Spleen (tissue), 7 donors: ENCODE data around the gene CRYZ.

Experiments used
- POLR2A ChIP-seq, 3 donors: fragments of 450-650 bp; IDR thresholded peaks; one replicate each; pipeline ENCODE4 v1.5.1; 2017; ENCODE audit warnings: antibody characterized with exemption in 3 of 3, mild to moderate bottlenecking in 1 of 3
- POLR2AphosphoS5 ChIP-seq, 3 donors: sonication (generic); formaldehyde crosslinking; IDR thresholded peaks; one replicate each; pipeline ENCODE4 v1.5.1; 2017; ENCODE audit warnings: antibody characterized with exemption in 3 of 3
- TF ChIP-seq, protein P1 (sequence below), 11 experiments: fragments of 200-600 bp in 7 of 11; fragments of 450-650 bp in 4 of 11; sonication (generic) in 4 of 11; IDR thresholded peaks in 8 of 11; conservative IDR thresholded peaks in 3 of 11; 1 replicate in 7 of 11; 2 replicates in 4 of 11; pipeline versions ENCODE4 v1.4.0 to v1.8.0; 2016 to 2021; ENCODE audit warnings: antibody characterized with exemption in 11 of 11, inconsistent platforms in 4 of 11, mild to moderate bottlenecking in 1 of 11
- donor health status: DM: no; HTN: no; CAD: no; lungs with moderate emphysema.
- donor health status: DM: no; HTN: no; CAD: no.
- donor health status: DM: no; HTN: no; CAD: no.

DNA sequence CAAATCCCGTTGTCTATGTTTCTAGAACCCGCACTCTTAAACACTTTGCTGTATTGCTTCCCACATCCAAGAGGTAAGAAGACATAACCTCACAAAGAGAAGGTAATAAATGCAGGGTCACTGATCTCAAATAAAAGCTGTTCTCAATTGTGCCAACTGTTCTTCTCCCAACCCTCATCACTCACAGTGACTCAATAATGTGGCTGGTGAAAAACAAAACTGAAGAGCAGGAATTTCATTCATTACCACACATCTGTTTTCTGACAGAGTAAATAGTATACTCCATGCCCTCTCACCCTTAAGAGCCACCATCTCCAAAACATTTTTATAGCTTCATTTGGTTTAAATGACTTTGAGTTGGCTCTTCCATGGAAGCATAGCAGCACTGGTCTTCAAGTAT lies 53.0 kb downstream of the CRYZ start:
- TF ChIP-seq, protein P1, sequence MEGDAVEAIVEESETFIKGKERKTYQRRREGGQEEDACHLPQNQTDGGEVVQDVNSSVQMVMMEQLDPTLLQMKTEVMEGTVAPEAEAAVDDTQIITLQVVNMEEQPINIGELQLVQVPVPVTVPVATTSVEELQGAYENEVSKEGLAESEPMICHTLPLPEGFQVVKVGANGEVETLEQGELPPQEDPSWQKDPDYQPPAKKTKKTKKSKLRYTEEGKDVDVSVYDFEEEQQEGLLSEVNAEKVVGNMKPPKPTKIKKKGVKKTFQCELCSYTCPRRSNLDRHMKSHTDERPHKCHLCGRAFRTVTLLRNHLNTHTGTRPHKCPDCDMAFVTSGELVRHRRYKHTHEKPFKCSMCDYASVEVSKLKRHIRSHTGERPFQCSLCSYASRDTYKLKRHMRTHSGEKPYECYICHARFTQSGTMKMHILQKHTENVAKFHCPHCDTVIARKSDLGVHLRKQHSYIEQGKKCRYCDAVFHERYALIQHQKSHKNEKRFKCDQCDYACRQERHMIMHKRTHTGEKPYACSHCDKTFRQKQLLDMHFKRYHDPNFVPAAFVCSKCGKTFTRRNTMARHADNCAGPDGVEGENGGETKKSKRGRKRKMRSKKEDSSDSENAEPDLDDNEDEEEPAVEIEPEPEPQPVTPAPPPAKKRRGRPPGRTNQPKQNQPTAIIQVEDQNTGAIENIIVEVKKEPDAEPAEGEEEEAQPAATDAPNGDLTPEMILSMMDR (IDR thresholded peaks at IDR 0.05 in 8 of 11, conservative IDR thresholded peaks at IDR 0.05 in 3 of 11), result no peak
- TF ChIP-seq POLR2A (IDR thresholded peaks at IDR 0.05) (no peak), POLR2AphosphoS5 (IDR thresholded peaks at IDR 0.05) (no peak)
